Neuronal stem cell (in vitro differentiated cells): Measurements from ENCODE around the gene FCHO2.
A peak's percentile ranks its signal among the peaks of the same experiment; 100 is the strongest.

Experiments
- DNase-seq: peaks from one replicate; pipeline ENCODE4 v3.0.0-alpha.2; 2013; ENCODE audit warnings: low spot score
- H2AFZ ChIP-seq: one replicate; pipeline ENCODE4 v1.6.1; 2013; ENCODE audit warnings: mild to moderate bottlenecking, low read length, inconsistent platforms
- H2AK5ac ChIP-seq: 2 replicates; pipeline ENCODE4 v1.6.1; 2013; ENCODE audit warnings: low read depth, mild to moderate bottlenecking, inconsistent platforms, low read length, moderate library complexity, mixed read lengths
- H2BK120ac ChIP-seq: 2 replicates; pipeline ENCODE4 v1.6.1; 2013; ENCODE audit warnings: low read depth, mild to moderate bottlenecking, inconsistent platforms, low read length, moderate library complexity, mixed read lengths
- H2BK12ac ChIP-seq: one replicate; pipeline ENCODE4 v1.6.1; 2013; ENCODE audit warnings: low read length, inconsistent platforms
- H2BK15ac ChIP-seq: 2 replicates; pipeline ENCODE4 v1.6.1; 2013; ENCODE audit warnings: mild to moderate bottlenecking, low read length, inconsistent platforms, mixed read lengths
- H2BK5ac ChIP-seq: one replicate; pipeline ENCODE4 v1.6.1; 2013; ENCODE audit warnings: inconsistent platforms, mild to moderate bottlenecking, low read length, moderate library complexity
- H3K14ac ChIP-seq: one replicate; pipeline ENCODE4 v1.6.1; 2013; ENCODE audit warnings: low read length, inconsistent platforms
- H3K18ac ChIP-seq: 2 replicates; pipeline ENCODE4 v1.6.1; 2013; ENCODE audit warnings: low read length, inconsistent platforms
- H3K23ac ChIP-seq: 2 replicates; pipeline ENCODE4 v1.6.1; 2013; ENCODE audit warnings: low read depth, mild to moderate bottlenecking, mixed read lengths, low read length, inconsistent platforms; ENCODE audit not compliant: poor library complexity
- H3K27ac ChIP-seq: replicated peaks from 3 replicates; pipeline ENCODE4 v1.5.1; 2013; ENCODE audit warnings: low read length, inconsistent platforms
- H3K27me3 ChIP-seq, 3 experiments: 2 replicates each; pipeline ENCODE4 v1.6.1; 2013; ENCODE audit warnings: low read length in 3 of 3, mild to moderate bottlenecking in 2 of 3, inconsistent platforms in 1 of 3, low read depth in 1 of 3, mixed read lengths in 1 of 3, moderate library complexity in 1 of 3; ENCODE audit not compliant: control insufficient read depth in 3 of 3, insufficient read depth in 3 of 3
- H3K36me3 ChIP-seq, 2 donors: replicated peaks in 1 of 2; 2 replicates each; pipeline ENCODE4 v1.6.1; 2013; ENCODE audit warnings: low read length in 2 of 2; ENCODE audit not compliant: control insufficient read depth in 2 of 2, insufficient read depth in 2 of 2
- H3K4ac ChIP-seq: 2 replicates; pipeline ENCODE4 v1.6.1; 2013; ENCODE audit warnings: inconsistent platforms, mild to moderate bottlenecking, low read length, moderate library complexity
- H3K4me1 ChIP-seq, 2 donors: 1 replicate in 1 of 2; 2 replicates in 1 of 2; pipeline ENCODE4 v1.6.1; 2013; ENCODE audit warnings: low read length in 2 of 2, low read depth in 1 of 2; ENCODE audit not compliant: control insufficient read depth in 2 of 2, insufficient read depth in 1 of 2
- H3K4me2 ChIP-seq: one replicate; pipeline ENCODE4 v1.6.1; 2013; ENCODE audit warnings: mild to moderate bottlenecking, low read length, inconsistent platforms; ENCODE audit not compliant: insufficient read depth, poor library complexity, severe bottlenecking
- H3K4me3 ChIP-seq, 2 donors: 2 replicates each; pipeline ENCODE4 v1.5.1; 2013; ENCODE audit warnings: low read length in 2 of 2, mild to moderate bottlenecking in 2 of 2, inconsistent platforms in 1 of 2, moderate library complexity in 1 of 2
- H3K79me1 ChIP-seq: one replicate; pipeline ENCODE4 v1.6.1; 2013; ENCODE audit warnings: low read depth, mild to moderate bottlenecking, inconsistent platforms, low read length, moderate library complexity
- H3K9ac ChIP-seq: one replicate; pipeline ENCODE4 v1.6.1; 2013; ENCODE audit warnings: mild to moderate bottlenecking, low read depth, low read length, inconsistent platforms; ENCODE audit not compliant: poor library complexity
- H3K9me3 ChIP-seq, 2 donors: replicated peaks in 1 of 2; 2 replicates each; pipeline versions ENCODE3 to v1.6.1; 2013; ENCODE audit warnings: low read length in 2 of 2, mild to moderate bottlenecking in 2 of 2, inconsistent platforms in 1 of 2, low read depth in 1 of 2, mixed read lengths in 1 of 2, moderate library complexity in 1 of 2; ENCODE audit not compliant: control insufficient read depth in 2 of 2, insufficient read depth in 1 of 2
- H4K8ac ChIP-seq: one replicate; pipeline ENCODE4 v1.6.1; 2013; ENCODE audit warnings: low read depth, mild to moderate bottlenecking, inconsistent platforms, low read length, moderate library complexity
- H4K91ac ChIP-seq: one replicate; pipeline ENCODE4 v1.6.1; 2013; ENCODE audit warnings: low read length, low read depth, mild to moderate bottlenecking, inconsistent platforms; ENCODE audit not compliant: poor library complexity
- WGBS, 2 donors: extraction: QIAGEN DNeasy Blood & Tissue Kit; methylation state at CpG; one replicate each; pipeline ENCODE4 v1.1.7; 2013; ENCODE audit warnings: missing lambda C conversion rate in 2 of 2, mixed read lengths in 1 of 2; ENCODE audit not compliant: insufficient read length in 2 of 2, insufficient replicate concordance in 1 of 2; ENCODE audit errors: extremely low coverage in 2 of 2; 5-methylcytosine and 5-hydroxymethylcytosine counted together

Gene FCHO2

DNA sequence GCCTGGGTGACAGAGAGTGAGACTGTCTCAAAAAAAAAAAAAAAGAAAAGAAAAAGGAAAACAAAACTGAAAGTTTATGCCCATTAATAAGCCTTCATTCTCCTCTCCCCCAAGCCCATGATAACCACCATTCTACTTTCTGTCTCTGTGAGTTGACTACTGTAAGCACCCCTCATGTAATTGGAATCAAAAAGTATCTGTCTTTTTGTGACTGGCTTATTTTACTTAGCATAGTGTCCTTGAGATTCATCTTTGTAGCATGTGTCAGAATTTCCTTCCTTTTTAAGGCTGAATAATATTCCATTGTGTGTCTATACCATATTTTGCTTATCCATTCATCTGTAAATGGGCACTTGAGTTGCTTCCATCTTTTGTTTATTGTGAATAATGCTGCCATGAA lies 150.5 kb downstream of the FCHO2 start:
- Histone ChIP-seq H3K4me2 (no peak overlapping the region), H3K4me3 (no peak overlapping the region), H3K4me1 (no peaks in the 10 kb centered on the region), H4K91ac (no peak overlapping the region), H3K18ac (no peak overlapping the region), H3K36me3 (no peaks in the 10 kb centered on the region), H3K9ac (no peak overlapping the region), H2AK5ac (no peak overlapping the region), H2BK120ac (no peak overlapping the region), H3K14ac (no peak overlapping the region), H3K4ac (no peak overlapping the region), H3K23ac (no peak overlapping the region), H4K8ac (no peak overlapping the region), H3K27ac (no peak overlapping the region), H2BK5ac (no peak overlapping the region), H3K27me3 (peaks cover 0 to 6% (median 0%) of the 10 kb centered on the region in 3 experiments), H2BK12ac (no peak overlapping the region), H2AFZ (no peak overlapping the region), H3K79me1 (no peaks in the 10 kb centered on the region), H3K9me3 (no peaks in the 10 kb centered on the region), H2BK15ac (no peak overlapping the region)
- DNase-seq = no peak

GRCh38 chr5:73110190-73110589 lies 154.3 kb downstream of the FCHO2 start:
- Histone ChIP-seq H3K18ac (no peak overlapping the region), H3K79me1 (no peaks in the 10 kb centered on the region), H3K9me3 (no peaks in the 10 kb centered on the region), H3K14ac (no peak overlapping the region), H3K9ac (no peak overlapping the region), H3K4me3 (no peak overlapping the region), H3K36me3 (no peaks in the 10 kb centered on the region), H3K23ac (no peak overlapping the region), H2BK12ac (no peak overlapping the region), H2AFZ (no peak overlapping the region), H4K91ac (no peak overlapping the region), H4K8ac (no peak overlapping the region), H2AK5ac (no peak overlapping the region), H2BK15ac (no peak overlapping the region), H3K27me3 (peaks cover 0 to 36% (median 0%) of the 10 kb centered on the region in 3 experiments), H2BK5ac (no peak overlapping the region), H3K4ac (no peak overlapping the region), H3K4me1 (no peaks in the 10 kb centered on the region), H2BK120ac (no peak overlapping the region), H3K4me2 (no peak overlapping the region), H3K27ac (no peak overlapping the region)
- WGBS, 2 donors = no CpG with 5 or more reads among the region's 1 CpG
- DNase-seq = no peak

DNA sequence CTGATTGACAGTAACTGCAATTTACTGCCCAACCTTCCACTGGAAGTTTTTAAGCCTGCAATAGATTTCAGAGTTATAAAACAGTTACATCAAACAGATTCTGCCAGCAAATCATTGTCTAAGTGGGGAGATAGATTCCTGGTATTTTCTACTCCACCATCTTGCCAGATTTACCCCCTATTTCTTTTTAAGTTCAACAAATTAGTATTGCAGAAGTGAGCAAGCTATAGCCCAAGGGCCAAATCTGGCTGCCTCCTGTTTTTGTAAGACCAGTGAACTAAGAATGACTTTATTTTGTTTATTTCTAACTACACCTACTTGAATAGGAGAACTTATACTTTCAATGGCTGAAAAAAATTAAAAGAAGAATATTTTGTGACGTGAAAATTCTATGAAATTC lies 155.7 kb downstream of the FCHO2 start:
- no peaks in the 10 kb centered on the region for H3K36me3 ChIP-seq
- no peak overlapping the region for H2AFZ ChIP-seq
- peaks cover 0 to 50% (median 0%) of the 10 kb centered on the region in 3 experiments for H3K27me3 ChIP-seq
- no peak overlapping the region for H4K8ac ChIP-seq
- H3K4me3 ChIP-seq = no peak overlapping the region
- no peaks in the 10 kb centered on the region for H3K9me3 ChIP-seq
- H3K79me1 ChIP-seq = no peaks in the 10 kb centered on the region
- H2BK120ac ChIP-seq = no peak overlapping the region
- H3K4me2 ChIP-seq = no peak overlapping the region
- no peak overlapping the region for H3K4ac ChIP-seq
- no peak overlapping the region for H2BK15ac ChIP-seq
- no peaks in the 10 kb centered on the region for H3K4me1 ChIP-seq
- no peak overlapping the region for H4K91ac ChIP-seq
- no CpG with 5 or more reads among the region's 1 CpG for WGBS, 2 donors
- DNase-seq = no peak
- no peak overlapping the region for H3K14ac ChIP-seq
- no peak overlapping the region for H2BK5ac ChIP-seq
- no peak overlapping the region for H3K18ac ChIP-seq
- H3K27ac ChIP-seq = no peak overlapping the region
- no peak overlapping the region for H3K9ac ChIP-seq
- H2BK12ac ChIP-seq = no peak overlapping the region
- H3K23ac ChIP-seq = no peak overlapping the region
- no peak overlapping the region for H2AK5ac ChIP-seq

GRCh38 chr5:73112359-73112758 lies 156.5 kb downstream of the FCHO2 start:
- H3K79me1 ChIP-seq = no peaks in the 10 kb centered on the region
- no peak overlapping the region for H3K4ac ChIP-seq
- H2BK5ac ChIP-seq = no peak overlapping the region
- no peak overlapping the region for H3K27ac ChIP-seq
- no peak for DNase-seq
- no peak overlapping the region for H3K18ac ChIP-seq
- H3K9me3 ChIP-seq = peaks cover 0 to 2% of the 10 kb centered on the region in 2 donors
- H2BK120ac ChIP-seq = no peak overlapping the region
- no peak overlapping the region for H2BK12ac ChIP-seq
- H3K14ac ChIP-seq = no peak overlapping the region
- H2AFZ ChIP-seq = no peak overlapping the region
- peaks cover 0 to 58% (median 3%) of the 10 kb centered on the region in 3 experiments for H3K27me3 ChIP-seq
- H4K91ac ChIP-seq = no peak overlapping the region
- H4K8ac ChIP-seq = peak overlapping the region; percentile 9
- no peak overlapping the region for H3K4me3 ChIP-seq
- H3K4me2 ChIP-seq = no peak overlapping the region
- no peak overlapping the region for H3K23ac ChIP-seq
- H3K4me1 ChIP-seq = no peaks in the 10 kb centered on the region
- H3K9ac ChIP-seq = peak overlapping the region; percentile 3
- no peak overlapping the region for H2AK5ac ChIP-seq
- no peaks in the 10 kb centered on the region for H3K36me3 ChIP-seq
- WGBS, 2 donors = no CpG with 5 or more reads among the region's 1 CpG
- H2BK15ac ChIP-seq = no peak overlapping the region
